HepG2 (cell line): Measurements from ENCODE around the gene P3H4. TPM values are rescaled to one million over a fixed set of nuclear protein-coding genes. Genes with fewer than 3 reads are reported as not detected.

ENCODE experiments used
- HCFC1 ChIP-seq: fragments of 150-350 bp; IDR thresholded peaks from 2 replicates; pipeline ENCODE4 v1.6.1; 2014; ENCODE audit warnings: low read depth, low read length
- HNF4A ChIP-seq: sonication (generic); formaldehyde crosslinking; IDR thresholded peaks from 2 replicates; pipeline ENCODE4 v1.4.0; 2020; ENCODE audit warnings: missing genetic modification reagents
- JUND ChIP-seq: sonication (generic); formaldehyde crosslinking; IDR thresholded peaks from 2 replicates; pipeline ENCODE4 v1.8.0; 2022; ENCODE audit warnings: mild to moderate bottlenecking, missing genetic modification reagents
- MLLT10 ChIP-seq: sonication (generic); formaldehyde crosslinking; IDR thresholded peaks from 2 replicates; pipeline ENCODE4 v1.4.0; 2020; ENCODE audit warnings: missing genetic modification reagents
- MXD4 ChIP-seq: IDR thresholded peaks from 2 replicates; pipeline ENCODE4 v1.6.1; 2016; ENCODE audit warnings: mild to moderate bottlenecking, missing biosample characterization, missing genetic modification reagents
- POLR2AphosphoS2 ChIP-seq: IDR thresholded peaks from 2 replicates; pipeline ENCODE4 v1.6.1; 2011; ENCODE audit warnings: low read depth, low read length, improper control_type of control experiment
- SP1 ChIP-seq, 2 experiments: fragments of 450-650 bp in 1 of 2; sonication (generic) in 1 of 2; formaldehyde crosslinking in 1 of 2; IDR thresholded peaks; 2 replicates each; pipeline versions ENCODE4 v1.4.0 to v1.6.1; 2016 to 2020; ENCODE audit warnings: missing genetic modification reagents in 1 of 2
- TAF15 ChIP-seq: fragments of 200-400 bp; formaldehyde crosslinking; IDR thresholded peaks from one replicate; pipeline ENCODE4 v1.6.1; 2018; ENCODE audit warnings: mild to moderate bottlenecking, low read depth, low read length; ENCODE audit not compliant: poor library complexity, severe bottlenecking
- TCF7L2 ChIP-seq: IDR thresholded peaks from 2 replicates; pipeline ENCODE4 v1.6.1; 2011; ENCODE audit warnings: mild to moderate bottlenecking, low read depth, low read length, moderate library complexity
- ZFP1 ChIP-seq: IDR thresholded peaks from 2 replicates; pipeline ENCODE4 v1.6.1; 2016
- ZNF335 ChIP-seq: sonication (generic); formaldehyde crosslinking; IDR thresholded peaks from 2 replicates; pipeline ENCODE4 v1.4.0; 2020; ENCODE audit warnings: missing genetic modification reagents
- polyA plus RNA-seq, 8 experiments: library from polyadenylated mRNA; depleted of rRNA in 3 of 8; stranded (reverse) in 7 of 8; unstranded in 1 of 8; fragments of >200 nt; fragmentation: Illumina TruSeq in 4 of 8; extraction: Trizol in 4 of 8; gene quantifications; 2 replicates each; pipeline versions ENCODE4 v1.2.1 to v1.2.3, GENCODE V29; 2011 to 2016; ENCODE audit warnings: low read depth in 4 of 8, missing spikeins in 1 of 8, mixed read lengths in 1 of 8; ENCODE audit not compliant: insufficient read depth in 1 of 8
- total RNA-seq, 5 experiments: library from RNA; depleted of rRNA; stranded (reverse); fragments of >200 nt; fragmentation: Illumina TruSeq; extraction: Trizol; gene quantifications; 2 replicates each; pipeline ENCODE4 v1.2.3, GENCODE V29; 2016; ENCODE audit warnings: low read depth in 1 of 5
- TF ChIP-seq, protein P1 (sequence below): sonication (generic); formaldehyde crosslinking; IDR thresholded peaks from 2 replicates; pipeline ENCODE4 v1.4.0; 2020; ENCODE audit warnings: mild to moderate bottlenecking, missing genetic modification reagents
- TF ChIP-seq, protein P2 (sequence below): sonication (generic); formaldehyde crosslinking; conservative IDR thresholded peaks from 2 replicates; pipeline ENCODE4 v1.8.0; 2022; ENCODE audit warnings: low read depth, missing genetic modification reagents
- TF ChIP-seq, protein P3 (sequence below): sonication (generic); formaldehyde crosslinking; IDR thresholded peaks from 2 replicates; pipeline ENCODE4; 2020; ENCODE audit warnings: missing genetic modification reagents, mild to moderate bottlenecking, borderline replicate concordance
- TF ChIP-seq, protein P4 (sequence below): sonication (generic); formaldehyde crosslinking; conservative IDR thresholded peaks from 2 replicates; pipeline ENCODE4 v1.4.0; 2020; ENCODE audit warnings: mild to moderate bottlenecking, missing genetic modification reagents, moderate library complexity
- TF ChIP-seq, protein P5 (sequence below): sonication (generic); formaldehyde crosslinking; IDR thresholded peaks from 2 replicates; pipeline ENCODE4 v1.4.0; 2020; ENCODE audit warnings: missing genetic modification reagents

P3H4 gene
- total and polyA plus RNA-seq, 2 of the 13 experiments (the other 11 are each of a cell fraction or from before 2014, with no cell fraction given) = 37.1 to 50.6 TPM

DNA sequence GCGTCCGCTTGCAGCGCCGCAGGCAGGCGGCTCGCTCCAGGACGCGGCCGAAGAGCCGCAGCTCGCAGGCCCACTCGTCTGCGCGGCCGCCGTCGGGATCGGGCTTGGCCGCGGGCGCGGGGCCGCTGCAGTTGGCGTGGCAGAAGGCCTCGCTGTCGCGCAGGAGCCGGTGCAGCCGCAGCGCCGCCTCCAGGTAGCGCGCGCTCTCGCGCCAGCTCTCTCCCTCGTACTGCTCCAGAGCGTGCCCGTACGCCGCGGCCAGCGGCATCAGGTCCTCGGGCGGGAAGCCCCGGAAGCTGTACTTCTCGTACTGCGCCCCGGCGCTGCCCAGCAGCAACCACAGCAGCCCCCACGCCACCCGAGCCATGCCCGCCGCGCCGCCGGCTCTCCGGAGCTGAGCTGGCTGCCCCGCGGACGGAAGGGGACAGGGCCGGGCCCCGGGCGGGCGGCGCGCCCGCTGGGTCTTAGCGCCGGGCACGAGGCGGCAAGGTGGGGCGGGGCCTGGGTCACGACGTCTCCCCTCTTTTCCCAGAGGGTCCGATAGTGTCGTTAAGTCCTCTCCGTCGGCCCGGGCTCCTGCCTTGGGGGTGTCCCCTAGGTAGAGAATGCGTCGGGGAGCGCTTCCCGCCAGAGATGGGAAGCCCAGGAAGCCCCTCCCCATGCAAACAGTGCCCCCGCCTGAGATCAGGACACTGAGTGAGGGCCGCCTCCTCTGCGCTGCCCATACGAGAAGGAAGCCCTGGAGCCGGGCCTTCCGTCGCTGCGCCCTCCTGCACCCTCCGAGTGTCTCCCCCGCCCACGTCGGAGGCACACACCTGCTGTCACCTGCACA is at the start of gene P3H4 (continued):
- TF ChIP-seq, protein P1, sequence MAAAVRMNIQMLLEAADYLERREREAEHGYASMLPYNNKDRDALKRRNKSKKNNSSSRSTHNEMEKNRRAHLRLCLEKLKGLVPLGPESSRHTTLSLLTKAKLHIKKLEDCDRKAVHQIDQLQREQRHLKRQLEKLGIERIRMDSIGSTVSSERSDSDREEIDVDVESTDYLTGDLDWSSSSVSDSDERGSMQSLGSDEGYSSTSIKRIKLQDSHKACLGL = peak; percentile 92
- TF ChIP-seq SP1 (IDR thresholded peaks at IDR 0.05) = no peak
- peak; percentile 69; the same call in 1 of the 2 replicates for TF ChIP-seq SP1 (CRISPR knock-in tag; IDR thresholded peaks at IDR 0.05)
- TF ChIP-seq ZNF335 (CRISPR knock-in tag) = no peak
- TF ChIP-seq, protein P2, sequence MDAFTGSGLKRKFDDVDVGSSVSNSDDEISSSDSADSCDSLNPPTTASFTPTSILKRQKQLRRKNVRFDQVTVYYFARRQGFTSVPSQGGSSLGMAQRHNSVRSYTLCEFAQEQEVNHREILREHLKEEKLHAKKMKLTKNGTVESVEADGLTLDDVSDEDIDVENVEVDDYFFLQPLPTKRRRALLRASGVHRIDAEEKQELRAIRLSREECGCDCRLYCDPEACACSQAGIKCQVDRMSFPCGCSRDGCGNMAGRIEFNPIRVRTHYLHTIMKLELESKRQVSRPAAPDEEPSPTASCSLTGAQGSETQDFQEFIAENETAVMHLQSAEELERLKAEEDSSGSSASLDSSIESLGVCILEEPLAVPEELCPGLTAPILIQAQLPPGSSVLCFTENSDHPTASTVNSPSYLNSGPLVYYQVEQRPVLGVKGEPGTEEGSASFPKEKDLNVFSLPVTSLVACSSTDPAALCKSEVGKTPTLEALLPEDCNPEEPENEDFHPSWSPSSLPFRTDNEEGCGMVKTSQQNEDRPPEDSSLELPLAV = no peak; the same call in 1 of the 2 replicates
- TF ChIP-seq MLLT10 (CRISPR knock-in tag) = no peak
- TF ChIP-seq HNF4A (CRISPR knock-in tag) = no peak
- TF ChIP-seq, protein P3, sequence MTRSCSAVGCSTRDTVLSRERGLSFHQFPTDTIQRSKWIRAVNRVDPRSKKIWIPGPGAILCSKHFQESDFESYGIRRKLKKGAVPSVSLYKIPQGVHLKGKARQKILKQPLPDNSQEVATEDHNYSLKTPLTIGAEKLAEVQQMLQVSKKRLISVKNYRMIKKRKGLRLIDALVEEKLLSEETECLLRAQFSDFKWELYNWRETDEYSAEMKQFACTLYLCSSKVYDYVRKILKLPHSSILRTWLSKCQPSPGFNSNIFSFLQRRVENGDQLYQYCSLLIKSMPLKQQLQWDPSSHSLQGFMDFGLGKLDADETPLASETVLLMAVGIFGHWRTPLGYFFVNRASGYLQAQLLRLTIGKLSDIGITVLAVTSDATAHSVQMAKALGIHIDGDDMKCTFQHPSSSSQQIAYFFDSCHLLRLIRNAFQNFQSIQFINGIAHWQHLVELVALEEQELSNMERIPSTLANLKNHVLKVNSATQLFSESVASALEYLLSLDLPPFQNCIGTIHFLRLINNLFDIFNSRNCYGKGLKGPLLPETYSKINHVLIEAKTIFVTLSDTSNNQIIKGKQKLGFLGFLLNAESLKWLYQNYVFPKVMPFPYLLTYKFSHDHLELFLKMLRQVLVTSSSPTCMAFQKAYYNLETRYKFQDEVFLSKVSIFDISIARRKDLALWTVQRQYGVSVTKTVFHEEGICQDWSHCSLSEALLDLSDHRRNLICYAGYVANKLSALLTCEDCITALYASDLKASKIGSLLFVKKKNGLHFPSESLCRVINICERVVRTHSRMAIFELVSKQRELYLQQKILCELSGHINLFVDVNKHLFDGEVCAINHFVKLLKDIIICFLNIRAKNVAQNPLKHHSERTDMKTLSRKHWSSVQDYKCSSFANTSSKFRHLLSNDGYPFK (CRISPR knock-in tag) = 0 out of 2 replicates have a peak, but pooled peaks have one; percentile 40
- no peak; the same call in 1 of the 2 replicates for TF ChIP-seq MXD4 (CRISPR knock-in tag)
- TF ChIP-seq, protein P4, sequence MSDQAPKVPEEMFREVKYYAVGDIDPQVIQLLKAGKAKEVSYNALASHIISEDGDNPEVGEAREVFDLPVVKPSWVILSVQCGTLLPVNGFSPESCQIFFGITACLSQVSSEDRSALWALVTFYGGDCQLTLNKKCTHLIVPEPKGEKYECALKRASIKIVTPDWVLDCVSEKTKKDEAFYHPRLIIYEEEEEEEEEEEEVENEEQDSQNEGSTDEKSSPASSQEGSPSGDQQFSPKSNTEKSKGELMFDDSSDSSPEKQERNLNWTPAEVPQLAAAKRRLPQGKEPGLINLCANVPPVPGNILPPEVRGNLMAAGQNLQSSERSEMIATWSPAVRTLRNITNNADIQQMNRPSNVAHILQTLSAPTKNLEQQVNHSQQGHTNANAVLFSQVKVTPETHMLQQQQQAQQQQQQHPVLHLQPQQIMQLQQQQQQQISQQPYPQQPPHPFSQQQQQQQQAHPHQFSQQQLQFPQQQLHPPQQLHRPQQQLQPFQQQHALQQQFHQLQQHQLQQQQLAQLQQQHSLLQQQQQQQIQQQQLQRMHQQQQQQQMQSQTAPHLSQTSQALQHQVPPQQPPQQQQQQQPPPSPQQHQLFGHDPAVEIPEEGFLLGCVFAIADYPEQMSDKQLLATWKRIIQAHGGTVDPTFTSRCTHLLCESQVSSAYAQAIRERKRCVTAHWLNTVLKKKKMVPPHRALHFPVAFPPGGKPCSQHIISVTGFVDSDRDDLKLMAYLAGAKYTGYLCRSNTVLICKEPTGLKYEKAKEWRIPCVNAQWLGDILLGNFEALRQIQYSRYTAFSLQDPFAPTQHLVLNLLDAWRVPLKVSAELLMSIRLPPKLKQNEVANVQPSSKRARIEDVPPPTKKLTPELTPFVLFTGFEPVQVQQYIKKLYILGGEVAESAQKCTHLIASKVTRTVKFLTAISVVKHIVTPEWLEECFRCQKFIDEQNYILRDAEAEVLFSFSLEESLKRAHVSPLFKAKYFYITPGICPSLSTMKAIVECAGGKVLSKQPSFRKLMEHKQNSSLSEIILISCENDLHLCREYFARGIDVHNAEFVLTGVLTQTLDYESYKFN (CRISPR knock-in tag) = no peak
- TF ChIP-seq ZFP1 (CRISPR knock-in tag) = no peak
- peak; percentile 30 for TF ChIP-seq TAF15
- peak; percentile 59; the same call in 1 of the 2 replicates for TF ChIP-seq JUND (CRISPR knock-in tag)
- no peak for TF ChIP-seq TCF7L2
- no peak for TF ChIP-seq HCFC1
- TF ChIP-seq, protein P5, sequence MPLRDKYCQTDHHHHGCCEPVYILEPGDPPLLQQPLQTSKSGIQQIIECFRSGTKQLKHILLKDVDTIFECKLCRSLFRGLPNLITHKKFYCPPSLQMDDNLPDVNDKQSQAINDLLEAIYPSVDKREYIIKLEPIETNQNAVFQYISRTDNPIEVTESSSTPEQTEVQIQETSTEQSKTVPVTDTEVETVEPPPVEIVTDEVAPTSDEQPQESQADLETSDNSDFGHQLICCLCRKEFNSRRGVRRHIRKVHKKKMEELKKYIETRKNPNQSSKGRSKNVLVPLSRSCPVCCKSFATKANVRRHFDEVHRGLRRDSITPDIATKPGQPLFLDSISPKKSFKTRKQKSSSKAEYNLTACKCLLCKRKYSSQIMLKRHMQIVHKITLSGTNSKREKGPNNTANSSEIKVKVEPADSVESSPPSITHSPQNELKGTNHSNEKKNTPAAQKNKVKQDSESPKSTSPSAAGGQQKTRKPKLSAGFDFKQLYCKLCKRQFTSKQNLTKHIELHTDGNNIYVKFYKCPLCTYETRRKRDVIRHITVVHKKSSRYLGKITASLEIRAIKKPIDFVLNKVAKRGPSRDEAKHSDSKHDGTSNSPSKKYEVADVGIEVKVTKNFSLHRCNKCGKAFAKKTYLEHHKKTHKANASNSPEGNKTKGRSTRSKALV (CRISPR knock-in tag) = peak; percentile 88; the same call in 1 of the 2 replicates
- no peak for TF ChIP-seq POLR2AphosphoS2
